ENCODE results near the gene DCP1A. TPM values are rescaled to one million over a fixed set of nuclear protein-coding genes. Genes with fewer than 3 reads are reported as not detected.

Gene DCP1A
- polyA plus RNA-seq, 3 donors = 28.3 to 33.8 (median 29.4) TPM

- DNase-seq (ENCODE audit: extremely low read depth in 1 of 11, low read depth in 9 of 11, low spot score in 4 of 11) = peak in 8 of 11 donors; percentile 31 to 83 (median 66)
Observed at GRCh38 chr3:53238051-53238850, 109.1 kb downstream of the DCP1A start.

DNA sequence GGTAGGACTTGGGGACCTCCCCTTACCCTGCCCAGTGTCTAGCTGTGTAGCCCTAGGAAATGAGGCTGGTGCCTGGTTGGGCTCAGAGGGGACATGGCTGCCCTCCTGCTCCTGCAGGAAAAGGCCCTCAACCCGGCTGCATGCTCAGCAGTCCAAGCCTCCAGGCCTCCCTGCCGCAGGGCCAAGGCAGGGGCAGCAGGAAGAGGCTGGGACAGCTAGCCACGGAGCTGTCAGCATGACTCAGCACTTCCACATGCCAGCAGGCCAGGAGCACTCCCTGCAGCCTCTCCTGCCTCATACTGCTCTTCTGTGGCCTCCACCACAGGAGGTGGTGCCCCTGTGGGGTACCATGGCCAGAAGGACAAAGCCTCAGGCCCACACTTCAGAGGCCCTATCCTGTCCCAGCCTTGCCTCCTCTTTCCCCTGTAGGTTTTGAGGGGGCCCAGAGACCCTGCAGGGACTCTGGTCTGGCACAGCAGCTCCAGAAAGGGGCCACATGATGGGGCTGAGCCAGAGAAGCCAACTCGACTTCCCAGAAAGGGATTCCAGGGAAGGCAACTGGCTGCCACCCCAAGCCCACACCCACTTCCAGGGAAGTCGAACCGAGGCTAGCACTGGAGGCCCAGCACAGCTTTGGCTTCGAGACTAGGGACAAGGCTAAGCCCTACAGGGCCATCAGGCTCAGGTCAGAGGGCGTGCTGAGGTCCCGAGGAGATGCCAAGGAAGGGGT lies 111.1 kb downstream of the DCP1A start:
- peak in 1 of 11 donors; percentile 15 for DNase-seq (ENCODE audit: extremely low read depth in 1 of 11, low read depth in 9 of 11, low spot score in 4 of 11)

DNA sequence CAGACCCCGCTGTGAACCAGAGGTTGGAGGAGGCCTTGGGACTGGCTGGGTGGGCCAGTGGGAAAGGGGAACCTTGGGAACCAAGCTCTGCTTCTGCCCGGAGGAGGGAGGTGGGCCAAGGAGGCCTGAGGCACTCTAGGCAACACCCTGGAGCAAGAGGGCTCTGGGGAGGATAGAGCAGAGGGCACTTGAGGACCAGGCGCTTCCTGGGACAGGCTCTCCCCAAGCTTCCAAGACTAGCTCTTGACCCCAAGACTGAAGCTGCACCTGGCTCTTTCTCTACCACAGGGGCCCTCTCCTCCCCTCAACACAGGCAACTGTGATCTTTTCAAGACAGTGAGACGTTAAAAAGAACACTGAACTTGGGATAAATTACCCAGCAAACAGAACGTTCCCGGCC lies 111.8 kb downstream of the DCP1A start:
- DNase-seq (ENCODE audit: extremely low read depth in 1 of 11, low read depth in 9 of 11, low spot score in 4 of 11) = no peak

- no peak for DNase-seq (ENCODE audit: extremely low read depth in 1 of 11, low read depth in 9 of 11, low spot score in 4 of 11)
Observed at GRCh38 chr3:53234841-53235232, 112.5 kb downstream of the DCP1A start.

DNA sequence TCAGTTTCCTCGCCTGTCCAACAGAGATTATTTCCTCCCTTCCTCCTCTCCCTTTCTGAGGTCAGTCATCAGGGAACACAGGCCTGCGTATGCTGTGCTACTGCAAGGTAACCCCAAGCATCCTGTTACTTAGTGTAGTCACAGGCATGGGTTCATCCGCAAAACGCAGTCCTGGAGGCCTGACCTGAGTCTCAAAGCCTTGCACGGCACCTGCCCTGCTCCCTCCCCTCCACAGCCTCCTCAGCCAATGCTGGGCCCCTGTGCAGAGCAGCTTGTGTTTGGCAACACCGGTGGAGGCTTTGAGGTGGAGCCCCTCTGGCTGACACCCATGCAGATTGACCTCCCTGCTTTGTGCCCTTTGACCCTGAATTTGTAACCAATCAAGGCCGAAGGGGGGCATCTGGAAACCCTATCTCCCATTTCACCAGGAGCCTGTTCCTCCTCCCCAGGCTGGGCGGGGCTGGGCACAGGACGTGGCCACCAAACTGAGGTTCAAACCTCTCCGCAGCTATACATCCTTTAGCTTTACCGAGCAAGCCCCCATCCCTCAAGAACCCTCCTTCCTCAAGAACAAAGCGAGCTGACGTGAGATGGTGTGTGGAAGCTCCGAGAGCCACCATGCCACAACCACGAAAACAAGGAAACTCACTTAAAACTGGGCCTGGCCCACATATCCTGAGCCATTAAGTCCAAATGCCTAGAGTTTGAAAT lies 113.1 kb downstream of the DCP1A start:
- no peak for DNase-seq (ENCODE audit: extremely low read depth in 1 of 11, low read depth in 9 of 11, low spot score in 4 of 11)

Other genes starting within 250 kb of the DCP1A start
- gene RFT1, start 217.1 kb downstream of the DCP1A start, polyA plus RNA-seq (ENCODE audit: insufficient read length in 3 of 3) = 10 to 100 TPM; 23.2 to 26.7 (median 26.1) TPM
- 10 to 100 TPM; 17.2 to 20.5 (median 20.4) TPM for gene PRKCD, start 186.3 kb downstream of the DCP1A start, polyA plus RNA-seq (ENCODE audit: insufficient read length in 3 of 3)
- 100 to 1,000 TPM in 2 of 3 donors, 10 to 100 TPM in 1; 94.9 to 131 (median 113) TPM for gene TKT, start 91.5 kb downstream of the DCP1A start, polyA plus RNA-seq (ENCODE audit: insufficient read length in 3 of 3)
- gene CACNA1D, start 147.1 kb upstream of the DCP1A start, polyA plus RNA-seq (ENCODE audit: insufficient read length in 3 of 3) = 10 to 100 TPM; 11.0 to 18.2 (median 12.9) TPM

All from renal cortex interstitium (tissue), 11 donors.